Loucy (cell line): ENCODE measurements around the gene CDC42BPA.

Experiments used
- H2AFZ ChIP-seq: fragments of 200-600 bp; sonication (generic); 2 replicates; pipeline ENCODE4 v1.6.0; 2016; ENCODE audit warnings: antibody characterized with exemption, mild to moderate bottlenecking, low read length, moderate library complexity
- H3F3A ChIP-seq: fragments of 200-600 bp; 2 replicates; pipeline ENCODE4 v1.6.0; 2016; ENCODE audit warnings: antibody characterized with exemption, low read depth, mild to moderate bottlenecking
- H3K27me3 ChIP-seq: fragments of 200-600 bp; sonication (generic); 2 replicates; pipeline ENCODE4 v1.6.1; 2014; ENCODE audit warnings: low read length, mild to moderate bottlenecking; ENCODE audit not compliant: insufficient read depth, poor library complexity, severe bottlenecking
- H3K36me3 ChIP-seq: fragments of 200-600 bp; sonication (generic); 2 replicates; pipeline ENCODE4 v1.6.1; 2016; ENCODE audit warnings: low read length; ENCODE audit not compliant: insufficient read depth
- H3K4me1 ChIP-seq: fragments of 200-600 bp; sonication (generic); 2 replicates; pipeline ENCODE4 v1.5.1; 2014; ENCODE audit warnings: low read length, mild to moderate bottlenecking; ENCODE audit not compliant: insufficient read depth, poor library complexity, severe bottlenecking
- H3K4me2 ChIP-seq: fragments of 200-600 bp; sonication (generic); 2 replicates; pipeline ENCODE4 v1.6.0; 2014; ENCODE audit warnings: antibody characterized with exemption, low read length, low read depth, mild to moderate bottlenecking; ENCODE audit not compliant: poor library complexity, severe bottlenecking
- H3K4me3 ChIP-seq: fragments of 200-600 bp; sonication (generic); 2 replicates; pipeline ENCODE4 v1.5.1; 2014; ENCODE audit warnings: low read length, mild to moderate bottlenecking, mixed read lengths; ENCODE audit not compliant: poor library complexity, severe bottlenecking
- H3K79me2 ChIP-seq: fragments of 200-600 bp; sonication (generic); 2 replicates; pipeline ENCODE4 v1.6.1; 2014; ENCODE audit warnings: low read length; ENCODE audit not compliant: insufficient read depth
- H3K9ac ChIP-seq: fragments of 200-600 bp; sonication (generic); 2 replicates; pipeline ENCODE4 v1.6.0; 2014; ENCODE audit warnings: mild to moderate bottlenecking, low read depth, low read length, moderate library complexity; ENCODE audit not compliant: poor library complexity, severe bottlenecking
- H3K9me2 ChIP-seq: fragments of 200-600 bp; sonication (generic); replicated peaks from 2 replicates; pipeline ENCODE4 v1.6.1; 2016; ENCODE audit warnings: low read depth, low read length, mixed read lengths
- H3K9me3 ChIP-seq: fragments of 200-600 bp; sonication (generic); 2 replicates; pipeline ENCODE4 v1.6.1; 2014; ENCODE audit warnings: mild to moderate bottlenecking, antibody characterized with exemption, low read length, low read depth; ENCODE audit not compliant: insufficient read depth
- H4K20me1 ChIP-seq: fragments of 200-600 bp; sonication (generic); 2 replicates; pipeline ENCODE4 v1.6.0; 2014; ENCODE audit warnings: antibody characterized with exemption, low read length, mild to moderate bottlenecking; ENCODE audit not compliant: insufficient read depth, poor library complexity, severe bottlenecking
- EZH2phosphoT487 ChIP-seq: fragments of 200-600 bp; IDR thresholded peaks from 2 replicates; pipeline ENCODE4 v1.6.1; 2018; ENCODE audit warnings: antibody characterized with exemption, mild to moderate bottlenecking, moderate library complexity, borderline replicate concordance
- TF ChIP-seq, protein P1 (sequence below): fragments of 200-600 bp; sonication (generic); conservative IDR thresholded peaks from 2 replicates; pipeline ENCODE4 v1.5.1; 2014; ENCODE audit warnings: mild to moderate bottlenecking, antibody characterized with exemption, low read length

The CDC42BPA gene

DNA sequence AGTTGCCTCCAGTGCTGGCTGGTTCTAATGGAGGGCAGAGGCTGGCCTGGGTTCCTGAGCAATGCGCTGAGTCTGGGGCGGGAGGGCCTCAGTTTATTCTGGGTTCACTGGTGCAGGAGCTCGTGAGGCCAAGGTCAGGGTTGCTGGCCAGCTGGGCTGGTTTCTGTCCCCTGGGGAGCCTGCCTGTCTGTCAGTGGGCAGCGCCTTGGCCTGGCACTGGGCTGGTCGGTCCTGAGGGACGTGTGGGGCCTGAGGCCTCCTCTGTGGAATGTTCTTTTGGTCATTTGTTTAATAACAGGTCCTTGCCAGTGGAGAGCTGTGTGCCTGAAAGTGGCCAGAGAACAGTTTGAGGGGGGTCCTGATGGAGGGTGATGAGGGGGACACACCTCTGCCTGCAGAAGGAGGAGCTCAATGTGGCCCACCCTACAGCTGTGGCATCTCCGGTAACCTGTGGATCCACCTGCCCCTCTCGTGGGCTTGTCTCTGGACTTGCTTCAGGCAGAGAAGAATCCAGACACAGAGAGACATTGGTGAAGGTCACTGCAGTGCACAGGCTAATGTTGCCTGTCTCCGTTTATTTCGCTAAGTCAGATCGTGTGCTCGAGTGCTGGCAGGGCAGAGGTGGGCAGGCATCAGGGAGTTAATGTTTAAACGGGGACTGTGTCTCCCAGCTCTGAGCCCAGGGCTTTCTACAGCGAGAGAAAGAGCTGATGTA lies 343.6 kb downstream of the CDC42BPA start:
- H2AFZ ChIP-seq: no peak overlapping the region
- no peak for TF ChIP-seq EZH2phosphoT487
- TF ChIP-seq, protein P1, sequence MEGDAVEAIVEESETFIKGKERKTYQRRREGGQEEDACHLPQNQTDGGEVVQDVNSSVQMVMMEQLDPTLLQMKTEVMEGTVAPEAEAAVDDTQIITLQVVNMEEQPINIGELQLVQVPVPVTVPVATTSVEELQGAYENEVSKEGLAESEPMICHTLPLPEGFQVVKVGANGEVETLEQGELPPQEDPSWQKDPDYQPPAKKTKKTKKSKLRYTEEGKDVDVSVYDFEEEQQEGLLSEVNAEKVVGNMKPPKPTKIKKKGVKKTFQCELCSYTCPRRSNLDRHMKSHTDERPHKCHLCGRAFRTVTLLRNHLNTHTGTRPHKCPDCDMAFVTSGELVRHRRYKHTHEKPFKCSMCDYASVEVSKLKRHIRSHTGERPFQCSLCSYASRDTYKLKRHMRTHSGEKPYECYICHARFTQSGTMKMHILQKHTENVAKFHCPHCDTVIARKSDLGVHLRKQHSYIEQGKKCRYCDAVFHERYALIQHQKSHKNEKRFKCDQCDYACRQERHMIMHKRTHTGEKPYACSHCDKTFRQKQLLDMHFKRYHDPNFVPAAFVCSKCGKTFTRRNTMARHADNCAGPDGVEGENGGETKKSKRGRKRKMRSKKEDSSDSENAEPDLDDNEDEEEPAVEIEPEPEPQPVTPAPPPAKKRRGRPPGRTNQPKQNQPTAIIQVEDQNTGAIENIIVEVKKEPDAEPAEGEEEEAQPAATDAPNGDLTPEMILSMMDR: no peak
- H3K9ac ChIP-seq: no peak overlapping the region

DNA sequence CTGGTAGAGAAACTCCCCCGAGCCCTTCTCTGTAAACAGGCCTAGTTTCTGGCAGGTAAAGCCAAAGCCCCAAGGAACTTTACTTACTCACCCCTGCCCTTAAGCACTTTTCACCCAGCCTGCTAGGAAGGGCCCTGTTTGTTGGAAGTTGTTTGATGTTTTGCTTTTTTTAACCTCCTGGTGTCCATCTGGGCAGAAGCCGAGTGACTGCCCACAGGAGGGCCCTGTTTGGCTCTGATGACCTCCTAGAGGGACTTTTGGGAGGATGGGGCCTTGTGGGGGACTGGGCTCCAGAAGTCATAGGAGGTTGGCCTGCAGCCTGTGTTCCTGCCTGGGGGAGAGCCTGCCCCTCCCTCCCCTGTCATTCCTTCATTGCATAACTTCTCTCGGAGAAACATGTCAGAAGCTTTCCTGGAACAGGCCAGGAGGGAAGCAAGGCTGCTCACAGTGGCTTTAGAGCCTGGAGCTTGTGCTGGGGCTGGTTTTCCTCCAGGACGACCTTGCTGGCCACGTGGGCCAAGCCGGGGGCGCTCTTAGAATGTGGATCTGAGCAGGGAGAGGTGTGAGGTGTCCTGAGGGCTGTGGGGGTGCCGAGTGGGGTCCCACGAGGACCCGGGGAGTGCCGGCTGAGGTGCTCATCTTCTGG lies 344.3 kb downstream of the CDC42BPA start:
- Histone ChIP-seq H2AFZ (no peak overlapping the region), H3K4me3 (no peak overlapping the region), H3K4me2 (no peak overlapping the region), H3K27me3 (no peaks in the 10 kb centered on the region), H3F3A (no peaks in the 10 kb centered on the region), H3K9me3 (peaks cover 11% of the 10 kb centered on the region; the same call in 1 of the 2 replicates), H3K79me2 (no peaks in the 10 kb centered on the region), H3K4me1 (peaks cover 12% of the 10 kb centered on the region), H3K36me3 (peaks cover 38% of the 10 kb centered on the region; the same call in 1 of the 2 replicates), H3K9me2 (no peaks in the 10 kb centered on the region), H4K20me1 (no peaks in the 10 kb centered on the region), H3K9ac (no peak overlapping the region)
- TF ChIP-seq, protein P1: no peak
- no peak for TF ChIP-seq EZH2phosphoT487

More for the DNA sequence above, 343.6 kb downstream of the CDC42BPA start:
- H3K4me3 ChIP-seq: no peak overlapping the region
- H3F3A ChIP-seq: no peaks in the 10 kb centered on the region
- H3K79me2 ChIP-seq: no peaks in the 10 kb centered on the region
- H3K36me3 ChIP-seq: peaks cover 37% of the 10 kb centered on the region; the same call in 1 of the 2 replicates
- H3K4me1 ChIP-seq: peaks cover 12% of the 10 kb centered on the region
- H3K27me3 ChIP-seq: no peaks in the 10 kb centered on the region
- no peak overlapping the region for H3K4me2 ChIP-seq
- H4K20me1 ChIP-seq: no peaks in the 10 kb centered on the region
- H3K9me2 ChIP-seq: no peaks in the 10 kb centered on the region
- H3K9me3 ChIP-seq: peaks cover 11% of the 10 kb centered on the region; the same call in 1 of the 2 replicates

DNA sequence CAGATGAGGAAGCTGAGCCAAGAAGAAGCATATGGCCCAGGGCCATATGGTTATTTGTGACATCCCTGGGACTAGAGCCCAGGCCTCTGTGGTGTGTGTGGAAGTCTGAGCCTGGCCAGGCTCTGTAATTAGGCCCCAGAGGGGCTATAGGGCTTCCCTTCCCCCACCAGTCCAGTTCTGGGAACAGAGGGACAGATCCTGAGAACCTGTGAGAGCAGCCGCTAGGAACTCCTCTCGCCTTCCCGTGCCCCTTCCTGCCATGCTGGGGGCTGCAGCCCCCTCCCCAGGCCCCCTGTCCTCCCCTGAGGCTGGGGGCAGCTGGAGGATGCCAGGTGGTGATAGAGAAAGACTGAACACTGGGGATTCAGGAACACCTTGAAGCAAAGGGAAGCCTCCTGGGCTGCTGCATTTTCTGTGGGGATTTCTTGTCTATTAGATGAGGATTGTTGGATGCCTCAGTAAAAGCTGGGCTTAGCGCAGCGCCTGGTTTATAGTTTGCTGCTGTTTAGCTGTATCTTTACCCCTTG lies 344.9 kb downstream of the CDC42BPA start:
- H4K20me1 ChIP-seq: no peaks in the 10 kb centered on the region
- H3F3A ChIP-seq: no peaks in the 10 kb centered on the region
- no peaks in the 10 kb centered on the region for H3K9me2 ChIP-seq
- H3K9me3 ChIP-seq: peaks cover 11% of the 10 kb centered on the region; the same call in 1 of the 2 replicates
- peaks cover 32% of the 10 kb centered on the region; the same call in 1 of the 2 replicates for H3K36me3 ChIP-seq
- peaks cover 12% of the 10 kb centered on the region for H3K4me1 ChIP-seq
- no peak overlapping the region for H3K4me2 ChIP-seq
- H3K79me2 ChIP-seq: no peaks in the 10 kb centered on the region
- no peaks in the 10 kb centered on the region for H3K27me3 ChIP-seq
- no peak overlapping the region for H2AFZ ChIP-seq
- TF ChIP-seq EZH2phosphoT487: no peak
- TF ChIP-seq, protein P1: no peak
- no peak overlapping the region for H3K4me3 ChIP-seq
- H3K9ac ChIP-seq: no peak overlapping the region
